HepG2 (cell line): ENCODE results near the gene CCDC30.

ENCODE experiments used
- BRD4 ChIP-seq: sonication (generic); formaldehyde crosslinking; IDR thresholded peaks from 2 replicates; pipeline ENCODE4 v1.4.0; 2020; ENCODE audit warnings: missing genetic modification reagents
- GFI1 ChIP-seq: sonication (generic); formaldehyde crosslinking; IDR thresholded peaks from 2 replicates; pipeline ENCODE4 v1.5.0; 2020; ENCODE audit warnings: missing genetic modification reagents, mild to moderate bottlenecking, borderline replicate concordance
- POLR2A ChIP-seq, 2 experiments: IDR thresholded peaks; 2 replicates each; pipeline ENCODE4 v1.6.1; 2011; ENCODE audit warnings: low read depth in 2 of 2, low read length in 2 of 2, mild to moderate bottlenecking in 1 of 2, moderate library complexity in 1 of 2; ENCODE audit not compliant: insufficient read depth in 1 of 2
- TF ChIP-seq, protein P1 (sequence below): conservative IDR thresholded peaks from 2 replicates; pipeline ENCODE4 v1.6.1; 2018; ENCODE audit warnings: missing genetic modification reagents
- TF ChIP-seq, protein P2 (sequence below): sonication (generic); formaldehyde crosslinking; IDR thresholded peaks from 2 replicates; pipeline ENCODE4 v1.5.0; 2020; ENCODE audit warnings: mild to moderate bottlenecking, missing genetic modification reagents, moderate library complexity
- TF ChIP-seq, protein P3 (sequence below): IDR thresholded peaks from 2 replicates; pipeline ENCODE4 v1.6.1; 2016
- TF ChIP-seq, protein P4 (sequence below): sonication (generic); formaldehyde crosslinking; IDR thresholded peaks from 2 replicates; pipeline ENCODE4 v1.8.0; 2022; ENCODE audit warnings: missing genetic modification reagents, low read depth, mild to moderate bottlenecking, borderline replicate concordance

DNA sequence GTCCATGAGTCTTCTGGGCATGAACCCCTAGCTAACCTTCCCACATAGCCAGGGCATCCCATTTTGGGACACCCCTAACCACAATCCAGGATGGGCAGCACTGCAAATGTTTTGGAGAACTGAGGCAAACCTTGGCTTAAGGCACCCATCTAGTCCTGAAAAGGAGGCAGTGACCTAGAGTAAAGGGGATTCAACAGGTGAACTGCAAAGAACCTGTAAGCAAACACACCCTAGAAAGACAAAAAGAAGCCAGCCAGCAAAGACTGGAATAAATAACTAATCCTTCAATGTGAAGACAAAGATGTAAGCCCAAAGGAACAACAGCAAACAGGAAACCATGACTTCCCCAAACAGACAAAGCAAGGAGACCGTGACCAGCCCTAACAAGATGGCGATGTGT, 138.4 kb downstream of the CCDC30 start:
- TF ChIP-seq GFI1 (CRISPR knock-in tag) (no peak), BRD4 (CRISPR knock-in tag) (no peak), POLR2A (IDR thresholded peaks at IDR 0.05; ENCODE audit: insufficient read depth in 1 of 2, low read depth in 2 of 2, low read length in 2 of 2) (no peak)
- TF ChIP-seq, protein P1, sequence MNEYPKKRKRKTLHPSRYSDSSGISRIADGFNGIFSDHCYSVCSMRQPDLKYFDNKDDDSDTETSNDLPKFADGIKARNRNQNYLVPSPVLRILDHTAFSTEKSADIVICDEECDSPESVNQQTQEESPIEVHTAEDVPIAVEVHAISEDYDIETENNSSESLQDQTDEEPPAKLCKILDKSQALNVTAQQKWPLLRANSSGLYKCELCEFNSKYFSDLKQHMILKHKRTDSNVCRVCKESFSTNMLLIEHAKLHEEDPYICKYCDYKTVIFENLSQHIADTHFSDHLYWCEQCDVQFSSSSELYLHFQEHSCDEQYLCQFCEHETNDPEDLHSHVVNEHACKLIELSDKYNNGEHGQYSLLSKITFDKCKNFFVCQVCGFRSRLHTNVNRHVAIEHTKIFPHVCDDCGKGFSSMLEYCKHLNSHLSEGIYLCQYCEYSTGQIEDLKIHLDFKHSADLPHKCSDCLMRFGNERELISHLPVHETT (CRISPR knock-in tag), result no peak
- TF ChIP-seq, protein P2, sequence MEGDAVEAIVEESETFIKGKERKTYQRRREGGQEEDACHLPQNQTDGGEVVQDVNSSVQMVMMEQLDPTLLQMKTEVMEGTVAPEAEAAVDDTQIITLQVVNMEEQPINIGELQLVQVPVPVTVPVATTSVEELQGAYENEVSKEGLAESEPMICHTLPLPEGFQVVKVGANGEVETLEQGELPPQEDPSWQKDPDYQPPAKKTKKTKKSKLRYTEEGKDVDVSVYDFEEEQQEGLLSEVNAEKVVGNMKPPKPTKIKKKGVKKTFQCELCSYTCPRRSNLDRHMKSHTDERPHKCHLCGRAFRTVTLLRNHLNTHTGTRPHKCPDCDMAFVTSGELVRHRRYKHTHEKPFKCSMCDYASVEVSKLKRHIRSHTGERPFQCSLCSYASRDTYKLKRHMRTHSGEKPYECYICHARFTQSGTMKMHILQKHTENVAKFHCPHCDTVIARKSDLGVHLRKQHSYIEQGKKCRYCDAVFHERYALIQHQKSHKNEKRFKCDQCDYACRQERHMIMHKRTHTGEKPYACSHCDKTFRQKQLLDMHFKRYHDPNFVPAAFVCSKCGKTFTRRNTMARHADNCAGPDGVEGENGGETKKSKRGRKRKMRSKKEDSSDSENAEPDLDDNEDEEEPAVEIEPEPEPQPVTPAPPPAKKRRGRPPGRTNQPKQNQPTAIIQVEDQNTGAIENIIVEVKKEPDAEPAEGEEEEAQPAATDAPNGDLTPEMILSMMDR (CRISPR knock-in tag), result no peak
- TF ChIP-seq, protein P3, sequence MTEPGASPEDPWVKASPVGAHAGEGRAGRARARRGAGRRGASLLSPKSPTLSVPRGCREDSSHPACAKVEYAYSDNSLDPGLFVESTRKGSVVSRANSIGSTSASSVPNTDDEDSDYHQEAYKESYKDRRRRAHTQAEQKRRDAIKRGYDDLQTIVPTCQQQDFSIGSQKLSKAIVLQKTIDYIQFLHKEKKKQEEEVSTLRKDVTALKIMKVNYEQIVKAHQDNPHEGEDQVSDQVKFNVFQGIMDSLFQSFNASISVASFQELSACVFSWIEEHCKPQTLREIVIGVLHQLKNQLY, result no peak
- TF ChIP-seq, protein P4, sequence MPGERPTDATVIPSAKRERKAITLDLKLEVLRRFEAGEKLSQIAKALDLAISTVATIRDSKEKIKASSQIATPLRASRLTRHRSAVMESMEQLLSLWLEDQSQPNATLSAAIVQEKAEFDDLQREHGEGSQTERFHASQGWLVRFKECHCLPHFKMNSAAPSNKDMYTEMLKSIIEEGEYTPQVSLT (CRISPR knock-in tag), result no peak
